Stimulated activated CD4-positive, alpha-beta T cell treated with anti-CD3 and anti-CD28 coated beads, Interleukin-1b, Interleukin-23, amount 100 ng/mL, for 4 hours (primary cell): ENCODE results near the gene MIER3.

Experiments used
- DNase-seq, 2 donors: peaks; one replicate each; pipeline ENCODE4 v3.0.0-alpha.2; 2020; ENCODE audit warnings: low read depth in 2 of 2

The MIER3 gene

GRCh38 chr5:56896763-56897162, 55.2 kb downstream of the MIER3 start:
- DNase-seq, result no peak

- DNase-seq, result no peak
Measured at GRCh38 chr5:56893251-56893951, 58.5 kb downstream of the MIER3 start.

- no peak for DNase-seq
Measured at GRCh38 chr5:56881571-56881970, 70.4 kb downstream of the MIER3 start.

- DNase-seq, result no peak
Measured at GRCh38 chr5:56876327-56876726, 75.6 kb downstream of the MIER3 start.

GRCh38 chr5:56873056-56873455, 78.9 kb downstream of the MIER3 start:
- DNase-seq, result no peak

- no peak for DNase-seq
Measured at GRCh38 chr5:56871777-56872176, 80.1 kb downstream of the MIER3 start.
